Inferior parietal cortex (tissue), 1 donor: ENCODE results near the gene CMKLR1.

ENCODE experiments used
- DNase-seq: peaks from one replicate; pipeline ENCODE4 v3.0.0-alpha.2; 2016; ENCODE audit errors: extremely low spot score

CMKLR1 gene

DNA sequence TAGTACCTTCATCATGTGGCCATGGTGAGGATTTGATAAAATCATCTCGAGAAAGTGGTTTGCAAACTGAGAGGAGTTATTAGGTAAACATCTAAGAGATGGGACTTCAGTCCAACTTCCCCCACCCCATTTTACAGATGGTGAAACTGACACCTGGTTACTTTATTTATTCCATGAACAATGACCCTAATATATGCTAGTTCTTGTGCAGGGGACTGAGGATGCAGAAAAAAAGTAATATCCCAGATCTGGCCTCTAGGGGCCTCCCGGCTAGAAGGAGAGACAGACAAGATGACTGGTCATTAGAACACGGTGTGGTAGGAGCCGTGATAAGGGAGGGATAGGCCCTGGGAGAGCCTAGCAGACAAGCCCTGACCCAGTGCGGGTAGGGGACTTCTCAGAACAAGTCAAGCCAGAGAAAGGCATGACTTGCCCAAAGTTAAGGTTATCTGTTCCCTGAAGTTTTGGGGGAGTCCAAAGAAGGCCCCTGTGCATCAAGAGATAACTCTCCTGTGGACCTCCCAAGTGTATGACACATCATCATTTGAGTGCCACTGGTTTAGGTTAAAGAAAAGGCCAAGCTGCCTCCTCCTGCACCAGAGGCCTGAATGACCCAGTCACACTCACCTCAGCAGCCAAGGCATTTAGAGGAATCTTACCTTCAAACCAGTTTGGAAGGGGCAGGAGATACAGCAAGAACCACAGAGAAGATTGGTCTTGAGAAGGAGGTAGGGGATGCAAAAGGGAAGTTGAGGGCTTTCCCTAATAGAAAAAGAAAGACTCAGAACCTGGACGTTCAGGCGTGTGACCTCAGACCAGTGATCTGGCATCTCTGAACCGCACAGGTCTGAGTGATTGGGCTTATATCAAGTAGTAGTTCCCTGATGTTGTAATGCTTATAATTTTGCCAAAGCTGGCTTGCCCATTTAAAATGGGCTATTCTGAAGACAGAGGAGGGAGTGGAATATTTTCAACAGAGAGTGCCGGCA, 1.6 kb downstream of the CMKLR1 start:
- DNase-seq: peak; percentile 42

GRCh38 chr12:108335349-108336119, 3.6 kb downstream of the CMKLR1 start:
- no peak for DNase-seq

DNA sequence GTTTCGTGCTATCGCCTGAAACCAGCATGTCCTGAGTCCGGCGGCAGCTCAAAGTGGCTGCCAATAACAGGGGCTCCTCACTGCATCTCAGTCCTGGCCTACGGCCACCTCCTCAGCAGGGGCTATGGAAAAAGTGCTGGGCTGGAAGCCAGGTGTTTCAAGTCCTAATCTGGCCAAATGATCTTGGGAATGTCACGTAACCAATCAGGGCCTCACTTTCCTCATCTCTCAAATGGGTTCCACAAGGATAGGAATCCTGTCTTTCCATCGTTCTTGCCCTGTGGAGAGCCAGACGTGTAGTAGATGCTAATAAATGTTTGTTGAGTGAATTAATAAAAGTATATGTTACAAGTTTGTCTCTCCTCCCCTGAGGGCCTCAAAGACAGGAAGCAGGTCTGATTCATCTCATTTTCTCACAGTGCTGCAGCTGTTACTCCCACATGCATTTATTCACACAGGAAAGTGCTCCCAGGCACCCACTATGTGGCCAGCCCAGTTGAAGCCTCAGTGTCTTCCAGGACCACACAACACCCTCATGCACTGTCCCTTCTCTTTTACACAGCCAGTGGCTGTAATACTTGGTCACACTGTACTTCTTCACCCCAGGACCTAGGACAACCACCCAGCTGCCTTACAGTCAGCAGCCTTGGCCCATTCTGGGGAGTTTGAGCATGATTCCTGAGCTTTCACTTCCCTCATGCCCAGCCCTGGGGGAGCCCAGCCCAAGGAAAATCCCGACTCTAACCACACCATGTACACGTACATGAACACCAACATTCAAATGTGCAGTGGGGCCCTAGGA, 5.0 kb downstream of the CMKLR1 start:
- DNase-seq: no peak

GRCh38 chr12:108332791-108333382, 6.2 kb downstream of the CMKLR1 start:
- no peak for DNase-seq

GRCh38 chr12:108328420-108328819, 10.7 kb downstream of the CMKLR1 start:
- no peak for DNase-seq

- DNase-seq: no peak
These were observed 11.3 kb downstream of the CMKLR1 start for GRCh38 chr12:108327621-108328344.

- no peak for DNase-seq
These were observed 12.8 kb downstream of the CMKLR1 start for GRCh38 chr12:108326254-108326750.

- DNase-seq: no peak
These were observed 13.6 kb downstream of the CMKLR1 start for GRCh38 chr12:108325549-108325948.

DNA sequence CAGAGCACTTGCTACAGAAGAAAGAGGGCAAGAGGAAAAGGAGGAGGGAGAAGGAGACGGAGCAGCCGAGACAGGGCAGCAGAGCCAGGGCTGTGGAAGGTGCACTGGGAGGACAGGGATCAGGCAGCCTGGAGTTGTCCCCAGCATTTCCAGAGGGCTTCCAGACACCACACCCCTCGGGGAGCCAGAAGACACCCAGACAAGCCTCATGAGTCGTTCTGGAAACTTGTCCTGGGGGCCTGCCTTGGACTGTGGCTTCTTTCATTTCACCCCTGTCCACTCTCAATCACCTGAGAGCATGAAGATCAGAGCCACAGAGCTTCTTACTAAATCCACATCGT, 14.1 kb downstream of the CMKLR1 start:
- DNase-seq: no peak

DNA sequence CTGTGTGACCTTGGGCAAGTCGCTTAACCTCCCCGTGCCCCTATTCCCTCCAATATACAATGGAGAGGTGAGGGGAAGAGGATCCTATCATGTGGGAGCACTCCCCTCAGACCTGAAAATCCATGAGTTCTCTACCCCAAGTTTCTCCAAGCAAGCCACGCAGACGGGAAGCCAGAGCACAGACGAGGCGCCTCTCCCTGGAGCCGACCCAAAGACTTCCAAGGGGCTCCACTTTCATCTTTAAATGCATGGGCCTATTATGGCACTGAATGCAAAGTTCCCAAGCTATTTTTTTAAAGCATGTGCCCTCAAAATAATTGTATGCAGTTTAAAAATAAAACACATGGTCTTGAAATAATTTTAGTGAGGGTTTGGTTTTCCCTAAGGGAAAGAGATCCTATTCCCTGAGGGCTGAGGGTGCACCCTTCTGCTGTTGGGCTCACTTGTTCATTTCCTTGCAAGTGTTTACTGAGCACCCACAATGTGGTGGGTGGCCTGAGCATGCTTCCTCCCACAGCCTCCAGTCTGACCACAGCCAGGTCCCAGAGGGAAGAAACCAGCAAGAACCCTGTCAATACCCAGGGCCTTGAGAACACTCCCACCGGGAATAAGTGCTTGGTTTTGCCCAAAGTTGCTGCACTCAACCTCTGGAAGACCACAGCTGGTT, 14.6 kb downstream of the CMKLR1 start:
- DNase-seq: no peak

- DNase-seq: no peak
These were observed 15.5 kb downstream of the CMKLR1 start for GRCh38 chr12:108323581-108323980.

DNA sequence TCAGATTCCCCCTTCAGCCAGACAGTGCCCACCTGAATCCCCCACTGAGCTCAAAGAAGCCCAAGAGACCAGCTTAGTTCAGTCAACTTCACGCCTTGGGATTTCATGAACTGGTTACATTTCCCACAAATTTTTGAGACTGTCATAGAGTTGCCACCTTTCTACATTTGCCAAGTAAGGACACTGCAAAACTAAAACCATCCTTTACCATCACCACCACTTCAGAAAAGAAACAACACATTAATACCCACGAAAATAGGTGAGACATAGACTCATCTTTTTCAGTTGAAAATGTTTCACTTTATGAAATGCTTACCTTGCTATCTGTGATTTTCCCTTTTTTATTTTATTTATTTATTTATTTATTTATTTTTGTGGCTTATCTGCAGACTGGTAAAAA, 16.1 kb downstream of the CMKLR1 start:
- DNase-seq: no peak

GRCh38 chr12:108321688-108322087, 17.4 kb downstream of the CMKLR1 start:
- DNase-seq: no peak

- DNase-seq: no peak
These were observed 18.4 kb downstream of the CMKLR1 start for GRCh38 chr12:108320507-108321293.

- DNase-seq: no peak
These were observed 19.6 kb downstream of the CMKLR1 start for GRCh38 chr12:108319277-108320234.

GRCh38 chr12:108318472-108319275, 20.4 kb downstream of the CMKLR1 start:
- no peak for DNase-seq
